ENCODE data around the gene ACACA.

ACACA gene

DNA sequence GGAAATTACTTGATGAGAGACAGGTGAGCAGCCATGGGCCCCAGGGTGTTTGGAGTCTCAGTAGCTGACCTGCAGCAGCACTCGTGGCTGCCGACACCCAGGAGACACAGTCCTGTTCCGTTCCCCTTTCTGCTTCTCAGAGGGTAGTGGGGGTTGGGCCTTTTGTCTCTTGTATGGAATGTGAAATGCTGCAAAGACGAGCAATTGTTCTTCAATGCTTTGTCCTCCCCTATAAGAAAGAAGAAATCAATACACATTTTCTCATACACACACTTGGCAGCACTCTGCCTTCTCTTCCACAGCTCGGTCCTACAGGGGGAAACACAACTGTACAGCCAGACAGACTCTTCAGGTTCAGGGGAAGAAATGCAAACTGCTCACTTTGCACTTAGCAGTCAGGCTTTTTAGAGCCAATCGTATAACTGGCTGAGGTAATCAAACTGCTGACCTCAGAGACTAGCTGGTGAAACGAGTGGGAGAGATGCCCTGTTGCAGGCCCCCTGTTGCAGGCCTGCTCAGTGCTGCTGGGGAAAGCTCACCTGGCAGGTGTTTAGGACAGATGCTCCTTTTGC lies 361.2 kb downstream of the ACACA start:
- Histone ChIP-seq H3K9me3 (ENCODE audit: control insufficient read depth in 1 of 2, low read length in 2 of 2) (no peaks in the 10 kb centered on the region), H3K9ac (ENCODE audit: low read depth in 1 of 2, low read length in 2 of 2) (no peak overlapping the region), H3K4me3 (ENCODE audit: low read depth in 1 of 2, low read length in 2 of 2) (no peak overlapping the region), H3K4me1 (ENCODE audit: control insufficient read depth in 1 of 2, insufficient read depth in 2 of 2, low read length in 2 of 2) (peaks cover 5 to 7% of the 10 kb centered on the region in 2 donors), H3K27me3 (ENCODE audit: control insufficient read depth in 1 of 2, insufficient read depth in 2 of 2, low read length in 2 of 2) (no peaks in the 10 kb centered on the region), H3K36me3 (ENCODE audit: control insufficient read depth in 1 of 2, insufficient read depth in 2 of 2, low read length in 2 of 2) (peaks cover 0 to 18% of the 10 kb centered on the region in 2 donors), H3K27ac (ENCODE audit: low read depth, low read length) (no peak overlapping the region)

DNA sequence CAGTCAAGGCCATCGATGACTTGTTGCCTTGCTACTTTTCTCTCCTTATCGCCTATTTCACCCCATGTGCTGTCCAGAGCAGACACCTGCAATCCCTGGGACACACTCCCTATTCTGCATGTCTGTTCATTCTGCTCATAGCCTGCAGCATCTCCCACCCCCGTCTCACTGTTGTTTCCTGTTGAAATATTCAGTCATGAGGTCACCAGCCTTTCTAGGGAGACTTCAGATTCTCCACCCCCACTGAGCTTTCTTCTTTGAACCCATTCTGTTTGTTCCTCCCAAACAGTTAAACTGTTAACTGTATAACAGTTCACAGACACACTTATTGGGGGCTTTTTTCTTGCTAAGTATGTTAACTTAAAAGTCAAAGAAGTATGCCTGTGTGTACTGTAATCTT lies 363.4 kb downstream of the ACACA start:
- Histone ChIP-seq H3K4me3 (ENCODE audit: low read depth in 1 of 2, low read length in 2 of 2) (no peak overlapping the region), H3K27ac (ENCODE audit: low read depth, low read length) (no peak overlapping the region), H3K9ac (ENCODE audit: low read depth in 1 of 2, low read length in 2 of 2) (no peak overlapping the region), H3K36me3 (ENCODE audit: control insufficient read depth in 1 of 2, insufficient read depth in 2 of 2, low read length in 2 of 2) (peaks cover 0 to 21% of the 10 kb centered on the region in 2 donors), H3K4me1 (ENCODE audit: control insufficient read depth in 1 of 2, insufficient read depth in 2 of 2, low read length in 2 of 2) (peaks cover 4% of the 10 kb centered on the region in 2 donors), H3K27me3 (ENCODE audit: control insufficient read depth in 1 of 2, insufficient read depth in 2 of 2, low read length in 2 of 2) (no peaks in the 10 kb centered on the region), H3K9me3 (ENCODE audit: control insufficient read depth in 1 of 2, low read length in 2 of 2) (no peaks in the 10 kb centered on the region)

DNA sequence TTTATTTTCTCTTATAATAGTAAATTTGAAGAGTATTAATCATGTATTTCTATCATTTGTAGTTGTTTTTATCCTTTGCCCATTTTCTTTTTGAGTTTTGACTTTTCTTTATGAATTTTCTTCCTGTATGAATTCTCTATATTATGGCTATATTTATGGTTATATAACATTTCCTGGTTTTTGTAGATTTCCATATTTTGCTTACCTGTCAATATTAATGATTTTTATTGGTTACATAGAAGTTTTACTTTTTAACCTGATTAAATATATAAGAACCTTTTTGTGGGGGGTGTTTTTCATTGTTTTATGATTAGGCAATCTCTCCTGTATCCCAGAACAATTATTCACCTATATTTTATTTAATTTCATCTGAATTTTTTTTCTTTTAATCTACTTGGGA lies 364.7 kb downstream of the ACACA start:
- Histone ChIP-seq H3K9ac (ENCODE audit: low read depth in 1 of 2, low read length in 2 of 2) (no peak overlapping the region), H3K27ac (ENCODE audit: low read depth, low read length) (no peak overlapping the region), H3K36me3 (ENCODE audit: control insufficient read depth in 1 of 2, insufficient read depth in 2 of 2, low read length in 2 of 2) (peaks cover 0 to 31% of the 10 kb centered on the region in 2 donors), H3K27me3 (ENCODE audit: control insufficient read depth in 1 of 2, insufficient read depth in 2 of 2, low read length in 2 of 2) (no peaks in the 10 kb centered on the region), H3K4me1 (ENCODE audit: control insufficient read depth in 1 of 2, insufficient read depth in 2 of 2, low read length in 2 of 2) (no peaks in the 10 kb centered on the region), H3K9me3 (ENCODE audit: control insufficient read depth in 1 of 2, low read length in 2 of 2) (no peaks in the 10 kb centered on the region), H3K4me3 (ENCODE audit: low read depth in 1 of 2, low read length in 2 of 2) (no peak overlapping the region)

GRCh38 chr17:37039269-37039668 lies 367.4 kb downstream of the ACACA start:
- H3K36me3 ChIP-seq (ENCODE audit: control insufficient read depth in 1 of 2, insufficient read depth in 2 of 2, low read length in 2 of 2) = peaks cover 0 to 24% of the 10 kb centered on the region in 2 donors

DNA sequence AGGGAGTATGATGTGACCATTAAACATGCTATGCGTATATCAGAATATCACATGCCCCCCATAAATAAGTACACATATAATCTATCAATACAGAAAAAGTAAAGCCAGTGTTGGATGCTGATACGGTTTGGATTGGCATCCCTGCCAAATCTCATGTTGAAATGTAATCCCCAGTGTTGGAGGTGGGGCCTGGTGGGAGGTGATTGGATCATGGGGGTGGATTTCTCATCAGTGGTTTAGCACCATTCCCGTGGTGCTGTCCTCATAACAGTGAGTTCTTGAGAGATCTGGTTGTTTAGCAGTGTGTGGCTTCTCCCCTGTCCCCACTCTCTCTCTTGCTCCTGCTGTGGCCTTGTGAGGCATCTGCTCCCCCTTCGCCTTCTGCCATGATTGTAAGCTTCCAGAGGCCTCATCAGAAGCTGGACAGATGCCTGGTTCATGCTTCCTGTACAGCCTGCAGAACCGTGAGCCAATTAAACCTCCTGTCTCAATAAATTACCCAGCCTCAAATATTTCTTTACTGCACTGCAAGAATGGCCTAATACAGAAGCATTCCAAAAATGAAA lies 369.0 kb downstream of the ACACA start:
- Histone ChIP-seq H3K27me3 (ENCODE audit: control insufficient read depth in 1 of 2, insufficient read depth in 2 of 2, low read length in 2 of 2) (no peaks in the 10 kb centered on the region), H3K9me3 (ENCODE audit: control insufficient read depth in 1 of 2, low read length in 2 of 2) (no peaks in the 10 kb centered on the region), H3K9ac (ENCODE audit: low read depth in 1 of 2, low read length in 2 of 2) (no peak overlapping the region), H3K4me3 (ENCODE audit: low read depth in 1 of 2, low read length in 2 of 2) (no peak overlapping the region), H3K27ac (ENCODE audit: low read depth, low read length) (no peak overlapping the region), H3K36me3 (ENCODE audit: control insufficient read depth in 1 of 2, insufficient read depth in 2 of 2, low read length in 2 of 2) (peaks cover 0 to 17% of the 10 kb centered on the region in 2 donors), H3K4me1 (ENCODE audit: control insufficient read depth in 1 of 2, insufficient read depth in 2 of 2, low read length in 2 of 2) (no peaks in the 10 kb centered on the region)

More at GRCh38 chr17:37039269-37039668, 367.4 kb downstream of the ACACA start:
- Histone ChIP-seq H3K27ac (ENCODE audit: low read depth, low read length) (no peak overlapping the region), H3K4me3 (ENCODE audit: low read depth in 1 of 2, low read length in 2 of 2) (no peak overlapping the region), H3K27me3 (ENCODE audit: control insufficient read depth in 1 of 2, insufficient read depth in 2 of 2, low read length in 2 of 2) (no peaks in the 10 kb centered on the region), H3K9ac (ENCODE audit: low read depth in 1 of 2, low read length in 2 of 2) (no peak overlapping the region), H3K9me3 (ENCODE audit: control insufficient read depth in 1 of 2, low read length in 2 of 2) (no peaks in the 10 kb centered on the region), H3K4me1 (ENCODE audit: control insufficient read depth in 1 of 2, insufficient read depth in 2 of 2, low read length in 2 of 2) (no peaks in the 10 kb centered on the region)
